Progenitor cell of endocrine pancreas (in vitro differentiated cells): ENCODE results near the gene NIPAL4. TPM values are rescaled to one million over a fixed set of nuclear protein-coding genes. Genes with fewer than 3 reads are reported as not detected.

ENCODE experiments used
- DNase-seq: peaks from one replicate; pipeline ENCODE4 v3.0.0; 2021; ENCODE audit warnings: low spot score; ENCODE audit not compliant: unreplicated experiment
- H3K27ac Mint-ChIP-seq: 2 replicates; pipeline ENCODE4 v1.8.0; 2021; ENCODE audit warnings: mild to moderate bottlenecking, moderate library complexity, mixed read lengths
- H3K27me3 Mint-ChIP-seq: 2 replicates; pipeline ENCODE4 v1.8.0; 2021; ENCODE audit warnings: mixed read lengths
- H3K36me3 Mint-ChIP-seq: 2 replicates; pipeline ENCODE4 v1.8.0; 2022; ENCODE audit warnings: mixed read lengths; ENCODE audit not compliant: insufficient read depth
- H3K4me1 Mint-ChIP-seq: 2 replicates; pipeline ENCODE4 v1.8.0; 2021; ENCODE audit warnings: low read depth, mixed read lengths
- H3K4me3 Mint-ChIP-seq: 2 replicates; pipeline ENCODE4 v1.8.0; 2021; ENCODE audit warnings: low read depth, mild to moderate bottlenecking, moderate library complexity, mixed read lengths
- H3K9me3 Mint-ChIP-seq: 2 replicates; pipeline ENCODE4 v1.8.0; 2021; ENCODE audit warnings: low read depth, mixed read lengths
- total RNA-seq: library from RNA; stranded (reverse); gene quantifications from 2 replicates; pipeline ENCODE4 v1.2.1, GENCODE V29; 2021
- TF ChIP-seq, protein P1 (sequence below): fragments of 200-600 bp; sonication (generic); IDR thresholded peaks from one replicate; pipeline ENCODE4 v1.5.0; 2021; ENCODE audit warnings: antibody characterized with exemption, mild to moderate bottlenecking; ENCODE audit not compliant: unreplicated experiment

Gene NIPAL4
- total RNA-seq, 1 donor from 2014 or later = not detected

DNA sequence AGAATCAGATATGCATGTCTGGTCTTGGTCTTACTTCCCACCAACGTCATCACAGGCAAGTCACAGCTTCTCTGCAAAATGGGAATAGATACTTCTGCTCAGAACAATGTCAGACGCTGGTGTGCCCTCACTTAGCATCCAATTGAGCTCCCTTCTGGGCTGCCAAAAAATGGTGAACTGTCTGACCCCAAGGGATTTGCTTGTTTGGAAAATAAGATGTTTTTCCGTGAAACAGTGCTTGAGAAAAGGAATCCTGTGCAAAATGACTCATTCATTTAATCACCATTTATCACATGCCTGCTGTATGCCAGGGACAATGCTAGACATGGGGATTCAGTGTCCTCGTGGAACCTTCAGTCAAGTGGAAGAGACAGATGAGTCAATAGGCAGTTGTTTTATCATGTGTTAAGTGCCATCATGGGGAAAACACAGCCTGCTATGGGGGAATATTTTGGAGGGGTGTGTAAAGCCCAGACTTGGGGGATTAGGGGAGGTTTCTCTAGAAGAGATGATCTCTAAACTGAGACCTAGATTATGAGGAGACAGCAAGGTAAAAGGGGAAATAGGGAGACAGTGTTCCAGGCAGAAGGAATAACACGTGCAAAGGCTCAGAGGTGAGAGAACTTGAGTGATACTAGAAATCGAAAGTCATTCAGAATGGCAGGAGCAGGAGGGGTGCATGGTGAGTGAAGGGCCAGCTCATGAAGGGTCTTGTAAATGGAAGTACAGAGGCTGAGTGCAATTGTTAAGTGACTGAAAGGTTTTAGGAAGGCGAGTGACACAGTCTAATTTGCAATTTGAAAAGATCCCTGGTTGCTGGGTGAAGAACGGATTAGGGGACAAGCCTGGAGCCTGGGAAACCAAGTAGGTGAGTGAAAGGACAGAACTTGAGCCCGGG, 3.9 kb downstream of the NIPAL4 start:
- no peaks in the 10 kb centered on the region for H3K4me1 Mint-ChIP-seq
- H3K9me3 Mint-ChIP-seq = no peaks in the 10 kb centered on the region
- TF ChIP-seq, protein P1, sequence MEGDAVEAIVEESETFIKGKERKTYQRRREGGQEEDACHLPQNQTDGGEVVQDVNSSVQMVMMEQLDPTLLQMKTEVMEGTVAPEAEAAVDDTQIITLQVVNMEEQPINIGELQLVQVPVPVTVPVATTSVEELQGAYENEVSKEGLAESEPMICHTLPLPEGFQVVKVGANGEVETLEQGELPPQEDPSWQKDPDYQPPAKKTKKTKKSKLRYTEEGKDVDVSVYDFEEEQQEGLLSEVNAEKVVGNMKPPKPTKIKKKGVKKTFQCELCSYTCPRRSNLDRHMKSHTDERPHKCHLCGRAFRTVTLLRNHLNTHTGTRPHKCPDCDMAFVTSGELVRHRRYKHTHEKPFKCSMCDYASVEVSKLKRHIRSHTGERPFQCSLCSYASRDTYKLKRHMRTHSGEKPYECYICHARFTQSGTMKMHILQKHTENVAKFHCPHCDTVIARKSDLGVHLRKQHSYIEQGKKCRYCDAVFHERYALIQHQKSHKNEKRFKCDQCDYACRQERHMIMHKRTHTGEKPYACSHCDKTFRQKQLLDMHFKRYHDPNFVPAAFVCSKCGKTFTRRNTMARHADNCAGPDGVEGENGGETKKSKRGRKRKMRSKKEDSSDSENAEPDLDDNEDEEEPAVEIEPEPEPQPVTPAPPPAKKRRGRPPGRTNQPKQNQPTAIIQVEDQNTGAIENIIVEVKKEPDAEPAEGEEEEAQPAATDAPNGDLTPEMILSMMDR = no peak
- no peak overlapping the region for H3K27ac Mint-ChIP-seq
- no peak for DNase-seq
- H3K4me3 Mint-ChIP-seq = no peak overlapping the region
- H3K27me3 Mint-ChIP-seq = peaks cover 61% of the 10 kb centered on the region
- H3K36me3 Mint-ChIP-seq = no peaks in the 10 kb centered on the region

DNA sequence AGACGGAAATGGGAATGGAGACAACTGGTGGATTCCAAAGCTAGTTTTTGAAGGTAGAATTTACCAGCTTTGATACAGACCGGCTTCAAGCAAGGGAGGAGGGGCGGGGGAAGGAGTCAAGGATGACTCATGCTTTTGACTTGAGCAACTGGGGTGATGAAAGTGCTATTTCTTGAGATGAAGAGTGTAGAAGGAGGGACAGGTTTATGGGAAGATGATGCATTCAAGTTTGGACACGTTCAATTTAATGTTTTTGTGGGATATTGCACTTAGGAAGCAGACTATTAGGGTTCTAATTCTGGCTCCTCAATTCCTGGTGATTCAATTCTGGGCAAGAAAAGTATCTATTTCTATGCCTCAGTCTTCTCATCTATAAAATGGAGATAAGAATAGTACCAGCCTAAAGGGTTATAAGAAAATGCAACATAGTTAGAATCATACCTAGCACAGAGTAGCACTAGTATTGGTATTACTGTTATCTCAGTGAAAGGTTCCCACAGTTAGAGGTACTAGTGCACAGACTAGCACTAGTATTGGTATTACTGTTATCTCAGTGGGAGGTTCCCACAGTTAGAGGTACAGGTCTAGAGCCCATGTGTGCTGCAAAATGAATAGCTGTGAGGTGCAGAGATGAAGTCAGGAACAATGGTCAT, 4.6 kb downstream of the NIPAL4 start:
- TF ChIP-seq, protein P1 = no peak
- Mint-ChIP-seq H3K4me3 (no peak overlapping the region), H3K27ac (no peak overlapping the region), H3K4me1 (no peaks in the 10 kb centered on the region), H3K27me3 (peaks cover 54% of the 10 kb centered on the region), H3K9me3 (no peaks in the 10 kb centered on the region), H3K36me3 (no peaks in the 10 kb centered on the region)
- DNase-seq = no peak

DNA sequence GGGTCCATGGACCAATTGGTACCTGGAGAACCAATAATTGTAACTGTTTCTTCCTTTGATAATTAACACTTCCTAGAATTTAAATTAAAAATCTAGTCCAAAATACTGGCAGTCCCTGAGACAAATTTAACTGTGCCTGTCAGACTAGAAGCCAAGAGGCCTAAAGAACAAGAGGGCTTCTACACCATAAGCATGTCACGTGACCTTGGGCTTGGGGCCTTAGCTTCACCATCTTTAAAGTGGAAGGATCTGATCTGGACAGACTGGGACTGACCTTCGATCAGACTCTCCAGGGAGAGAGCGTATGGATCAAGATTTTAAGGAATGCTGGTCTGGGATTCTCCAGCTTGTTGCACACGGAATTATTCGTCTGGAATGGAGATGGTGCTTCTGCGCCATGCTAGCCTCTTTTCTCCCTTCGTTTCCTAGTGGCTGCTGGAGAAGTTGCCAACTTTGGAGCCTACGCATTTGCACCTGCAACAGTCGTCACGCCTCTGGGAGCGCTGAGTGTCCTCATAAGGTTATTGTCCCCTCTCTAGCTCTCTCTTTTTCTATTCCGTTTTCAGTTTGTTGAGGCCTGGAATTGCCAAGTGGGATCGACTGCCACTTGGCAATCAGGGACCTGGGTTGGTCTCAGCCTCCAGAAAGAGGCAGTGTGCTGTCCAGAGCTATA, 8.4 kb downstream of the NIPAL4 start:
- TF ChIP-seq, protein P1 = no peak
- Mint-ChIP-seq H3K27me3 (peaks cover 24% of the 10 kb centered on the region), H3K36me3 (no peaks in the 10 kb centered on the region), H3K27ac (no peak overlapping the region), H3K4me1 (no peaks in the 10 kb centered on the region), H3K4me3 (no peak overlapping the region), H3K9me3 (no peaks in the 10 kb centered on the region)
- no peak for DNase-seq

DNA sequence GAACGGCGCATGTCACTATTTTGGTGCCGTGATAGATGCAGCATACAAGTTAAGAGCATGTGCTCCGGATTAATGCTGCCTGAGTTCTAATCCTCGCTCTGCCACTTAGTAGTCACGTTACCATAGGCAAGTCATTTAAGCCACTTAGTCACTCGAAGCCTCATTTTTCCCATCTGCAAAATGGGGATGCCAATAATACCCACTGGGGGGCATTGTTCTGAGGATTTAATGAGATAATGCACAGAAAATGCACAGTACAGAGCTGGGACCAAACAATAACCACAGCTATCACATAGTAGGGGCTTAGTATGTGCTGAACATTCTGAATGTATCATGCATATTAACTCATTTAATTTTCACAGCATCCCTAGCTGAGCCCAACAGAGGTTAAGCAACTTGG, 9.1 kb downstream of the NIPAL4 start:
- TF ChIP-seq, protein P1 = no peak
- Mint-ChIP-seq H3K36me3 (no peaks in the 10 kb centered on the region), H3K27ac (no peak overlapping the region), H3K9me3 (no peaks in the 10 kb centered on the region), H3K27me3 (peaks cover 17% of the 10 kb centered on the region), H3K4me3 (no peak overlapping the region), H3K4me1 (no peaks in the 10 kb centered on the region)
- no peak for DNase-seq

DNA sequence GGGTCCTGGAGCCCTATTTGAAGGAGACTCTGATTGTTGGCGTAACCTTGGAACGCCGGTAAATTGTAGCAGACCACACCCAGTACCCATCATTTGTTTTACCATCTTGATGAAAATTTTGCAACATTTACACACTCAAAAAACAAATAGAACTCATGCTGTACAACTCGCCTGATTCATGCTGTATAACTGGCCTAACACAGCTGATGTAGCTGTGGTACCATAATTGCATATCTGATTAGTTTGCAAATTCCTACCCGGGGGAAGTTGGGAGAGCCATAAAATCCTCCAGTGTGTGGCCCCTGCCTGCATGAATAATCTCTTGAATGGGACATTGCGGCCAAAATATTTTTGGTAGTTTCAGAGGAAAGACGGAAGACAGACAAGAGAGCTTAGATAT, 9.7 kb downstream of the NIPAL4 start:
- no peaks in the 10 kb centered on the region for H3K36me3 Mint-ChIP-seq
- H3K27me3 Mint-ChIP-seq = peaks cover 11% of the 10 kb centered on the region
- no peaks in the 10 kb centered on the region for H3K4me1 Mint-ChIP-seq
- H3K9me3 Mint-ChIP-seq = no peaks in the 10 kb centered on the region
- no peak overlapping the region for H3K4me3 Mint-ChIP-seq
- H3K27ac Mint-ChIP-seq = no peak overlapping the region
- TF ChIP-seq, protein P1 = no peak
- DNase-seq = no peak
